ENCODE data around the gene PRR29.

DNA sequence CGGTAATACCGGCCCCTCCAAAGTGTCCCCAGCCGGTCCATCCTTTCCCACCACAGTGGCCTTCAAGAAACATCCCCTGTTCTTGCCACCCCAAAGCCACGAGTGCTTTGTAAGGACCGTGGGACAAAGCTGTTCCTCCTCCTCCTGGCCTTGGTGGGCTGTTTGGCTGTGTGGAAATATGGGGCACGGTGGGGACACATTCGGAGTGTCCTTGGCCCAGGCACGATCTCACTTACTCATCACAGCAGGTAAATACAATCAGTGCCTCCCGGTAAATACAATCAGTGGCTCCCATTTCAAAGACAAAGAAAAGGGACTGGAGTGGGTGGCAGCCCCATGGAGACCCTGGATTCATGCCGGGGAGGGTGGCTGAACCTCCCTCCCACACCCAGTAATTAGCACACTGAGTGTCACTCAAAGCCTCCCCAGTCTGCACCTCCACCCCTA lies 35.8 kb upstream of the PRR29 start:
- TF ChIP-seq, protein P1, sequence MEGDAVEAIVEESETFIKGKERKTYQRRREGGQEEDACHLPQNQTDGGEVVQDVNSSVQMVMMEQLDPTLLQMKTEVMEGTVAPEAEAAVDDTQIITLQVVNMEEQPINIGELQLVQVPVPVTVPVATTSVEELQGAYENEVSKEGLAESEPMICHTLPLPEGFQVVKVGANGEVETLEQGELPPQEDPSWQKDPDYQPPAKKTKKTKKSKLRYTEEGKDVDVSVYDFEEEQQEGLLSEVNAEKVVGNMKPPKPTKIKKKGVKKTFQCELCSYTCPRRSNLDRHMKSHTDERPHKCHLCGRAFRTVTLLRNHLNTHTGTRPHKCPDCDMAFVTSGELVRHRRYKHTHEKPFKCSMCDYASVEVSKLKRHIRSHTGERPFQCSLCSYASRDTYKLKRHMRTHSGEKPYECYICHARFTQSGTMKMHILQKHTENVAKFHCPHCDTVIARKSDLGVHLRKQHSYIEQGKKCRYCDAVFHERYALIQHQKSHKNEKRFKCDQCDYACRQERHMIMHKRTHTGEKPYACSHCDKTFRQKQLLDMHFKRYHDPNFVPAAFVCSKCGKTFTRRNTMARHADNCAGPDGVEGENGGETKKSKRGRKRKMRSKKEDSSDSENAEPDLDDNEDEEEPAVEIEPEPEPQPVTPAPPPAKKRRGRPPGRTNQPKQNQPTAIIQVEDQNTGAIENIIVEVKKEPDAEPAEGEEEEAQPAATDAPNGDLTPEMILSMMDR (IDR thresholded peaks at IDR 0.05; ENCODE audit: insufficient read depth, low read length, poor library complexity, severe bottlenecking), result no peak
- no peak for TF ChIP-seq EZH2phosphoT487 (conservative IDR thresholded peaks at IDR 0.05; ENCODE audit: low read length)

Data from SU-DHL-6 (cell line).